GM13977 (cell line): ENCODE data around the gene PODXL2.

Experiments
- DNase-seq: peaks from one replicate; pipeline ENCODE4 v3.0.0; 2012; ENCODE audit warnings: low spot score
- in situ Hi-C: fragments of 300-500 bp; cut with MboI; formaldehyde crosslinking; loops from one replicate; pipeline ENCODE4 v1.12.0; 2022; ENCODE audit warnings: low sequenced_read_pairs, low pct_unique_long_range_greater_than_20kb, mixed read lengths, inconsistent platforms; ENCODE audit not compliant: unreplicated experiment
- TF ChIP-seq, protein P1 (sequence below): IDR thresholded peaks from 2 replicates; pipeline ENCODE4 v1.5.1; 2012; ENCODE audit warnings: mild to moderate bottlenecking, control low read depth; ENCODE audit not compliant: insufficient read depth; ENCODE audit errors: extremely low read depth, missing control alignments

Gene PODXL2

DNA sequence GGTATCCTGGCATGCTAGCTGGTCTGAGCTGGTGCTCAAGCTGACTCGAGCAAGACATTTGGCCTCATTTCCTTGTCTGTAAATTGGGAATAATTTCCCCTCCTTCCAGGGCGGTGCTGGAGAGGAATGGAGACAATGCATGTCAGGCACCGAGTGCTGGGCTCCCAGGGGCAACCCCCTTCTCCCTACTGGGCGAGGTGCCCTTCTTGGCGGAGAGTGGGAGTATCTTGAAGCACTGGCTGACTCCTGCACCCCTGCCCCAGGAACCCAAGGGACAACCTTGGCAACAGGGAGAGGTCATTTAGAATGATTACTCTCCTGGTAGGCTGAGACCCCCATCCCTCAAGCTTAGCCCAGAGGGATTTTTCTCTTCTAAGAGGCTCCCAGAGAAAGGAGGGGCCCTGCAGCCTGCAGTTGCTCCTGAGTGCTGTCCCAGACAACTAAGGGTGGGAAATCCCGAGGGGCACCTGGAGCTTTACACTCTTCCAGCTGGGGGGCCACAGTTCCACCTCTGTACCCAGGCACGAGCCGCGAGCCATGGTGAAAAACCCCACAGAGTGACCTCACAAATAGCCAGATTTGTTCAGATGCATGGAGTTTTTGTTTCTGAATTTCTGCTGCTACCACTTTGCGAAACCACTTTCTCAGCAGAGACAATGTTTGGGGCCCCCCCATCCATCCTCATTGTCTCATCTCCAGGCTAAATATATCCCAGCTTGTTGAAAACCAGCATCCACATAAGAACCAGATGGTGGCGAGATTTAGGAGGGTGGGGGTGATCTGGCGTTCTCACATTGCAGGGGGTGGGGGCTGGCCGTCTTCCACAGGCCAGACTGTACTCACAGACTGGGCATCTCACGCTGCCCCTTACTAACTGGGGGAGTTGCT is 88.6 kb downstream of the PODXL2 start:
- TF ChIP-seq, protein P1, sequence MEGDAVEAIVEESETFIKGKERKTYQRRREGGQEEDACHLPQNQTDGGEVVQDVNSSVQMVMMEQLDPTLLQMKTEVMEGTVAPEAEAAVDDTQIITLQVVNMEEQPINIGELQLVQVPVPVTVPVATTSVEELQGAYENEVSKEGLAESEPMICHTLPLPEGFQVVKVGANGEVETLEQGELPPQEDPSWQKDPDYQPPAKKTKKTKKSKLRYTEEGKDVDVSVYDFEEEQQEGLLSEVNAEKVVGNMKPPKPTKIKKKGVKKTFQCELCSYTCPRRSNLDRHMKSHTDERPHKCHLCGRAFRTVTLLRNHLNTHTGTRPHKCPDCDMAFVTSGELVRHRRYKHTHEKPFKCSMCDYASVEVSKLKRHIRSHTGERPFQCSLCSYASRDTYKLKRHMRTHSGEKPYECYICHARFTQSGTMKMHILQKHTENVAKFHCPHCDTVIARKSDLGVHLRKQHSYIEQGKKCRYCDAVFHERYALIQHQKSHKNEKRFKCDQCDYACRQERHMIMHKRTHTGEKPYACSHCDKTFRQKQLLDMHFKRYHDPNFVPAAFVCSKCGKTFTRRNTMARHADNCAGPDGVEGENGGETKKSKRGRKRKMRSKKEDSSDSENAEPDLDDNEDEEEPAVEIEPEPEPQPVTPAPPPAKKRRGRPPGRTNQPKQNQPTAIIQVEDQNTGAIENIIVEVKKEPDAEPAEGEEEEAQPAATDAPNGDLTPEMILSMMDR = no peak
- in situ Hi-C loops = no loop called here
- DNase-seq = no peak

DNA sequence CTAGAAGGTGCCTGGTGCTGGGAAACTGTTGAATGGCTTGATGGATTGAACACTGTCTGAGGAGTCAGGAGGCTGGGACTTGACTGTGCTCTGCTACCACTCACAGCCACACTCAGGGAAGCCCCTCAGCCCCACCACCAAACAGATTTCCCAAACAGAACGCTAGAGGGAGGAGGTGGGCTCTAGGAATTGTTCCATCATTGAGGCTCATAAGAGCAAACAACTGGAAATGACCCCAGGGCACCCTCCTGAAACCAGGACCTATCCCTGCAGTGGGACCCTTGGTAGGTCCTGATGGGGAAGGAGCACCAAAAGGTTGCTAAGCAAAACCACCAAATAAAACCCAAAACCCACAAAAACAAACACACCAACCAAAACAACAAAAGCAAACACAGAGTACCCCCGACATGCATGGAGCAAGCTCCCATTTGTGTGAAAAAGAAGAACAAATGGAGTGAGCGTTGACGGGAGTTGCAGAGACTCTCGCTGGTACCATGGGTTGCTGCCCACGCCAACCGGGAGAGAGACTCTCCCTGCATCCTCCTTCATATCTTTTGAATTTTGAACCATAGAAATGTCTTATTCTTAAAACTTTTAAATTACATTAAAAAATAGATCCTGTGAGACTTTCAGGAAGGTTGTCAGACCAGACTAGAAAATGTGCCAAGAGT is 89.4 kb downstream of the PODXL2 start:
- TF ChIP-seq, protein P1 = no peak
- in situ Hi-C loops = no loop called here
- DNase-seq = no peak

DNA sequence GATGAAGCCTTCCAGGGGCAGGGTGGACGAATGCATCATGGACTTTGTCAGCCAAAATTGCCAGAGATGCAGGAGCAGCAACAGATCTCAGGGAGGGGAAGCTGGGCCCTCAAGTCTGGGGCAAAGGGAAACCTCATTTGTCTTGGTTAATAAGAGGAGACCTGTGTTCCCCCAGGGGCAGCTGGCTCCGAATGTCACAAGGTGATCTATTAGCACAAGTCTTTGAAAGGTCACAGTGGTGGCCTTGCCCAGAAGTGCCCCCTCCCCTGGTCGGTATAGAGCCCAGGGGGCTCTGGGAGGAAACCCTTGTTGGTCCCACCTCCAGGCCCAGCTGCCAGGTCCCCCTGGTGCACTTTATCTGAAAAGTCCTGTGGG is 89.9 kb downstream of the PODXL2 start:
- in situ Hi-C loops = no loop called here
- DNase-seq = no peak
- TF ChIP-seq, protein P1 = no peak

DNA sequence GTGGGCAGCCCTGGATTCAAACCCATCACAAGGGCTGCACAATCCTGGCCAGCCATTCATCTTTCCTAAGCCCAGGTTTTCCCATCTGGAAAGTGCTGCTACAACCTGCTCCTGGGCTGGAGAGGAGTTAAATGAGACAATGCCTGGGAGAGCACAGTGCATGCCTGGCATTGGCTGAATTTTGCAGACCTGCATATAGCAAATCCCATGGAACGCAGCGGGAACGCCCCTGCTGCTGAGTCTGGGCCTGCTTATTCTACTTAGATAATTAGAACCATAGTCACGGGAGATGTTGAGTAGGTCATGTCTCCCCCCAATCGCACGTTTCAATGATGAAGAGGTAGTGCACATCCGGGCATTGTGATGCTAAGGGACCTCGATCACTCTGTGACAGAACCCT is 90.4 kb downstream of the PODXL2 start:
- in situ Hi-C loops = no loop called here
- TF ChIP-seq, protein P1 = no peak

DNA sequence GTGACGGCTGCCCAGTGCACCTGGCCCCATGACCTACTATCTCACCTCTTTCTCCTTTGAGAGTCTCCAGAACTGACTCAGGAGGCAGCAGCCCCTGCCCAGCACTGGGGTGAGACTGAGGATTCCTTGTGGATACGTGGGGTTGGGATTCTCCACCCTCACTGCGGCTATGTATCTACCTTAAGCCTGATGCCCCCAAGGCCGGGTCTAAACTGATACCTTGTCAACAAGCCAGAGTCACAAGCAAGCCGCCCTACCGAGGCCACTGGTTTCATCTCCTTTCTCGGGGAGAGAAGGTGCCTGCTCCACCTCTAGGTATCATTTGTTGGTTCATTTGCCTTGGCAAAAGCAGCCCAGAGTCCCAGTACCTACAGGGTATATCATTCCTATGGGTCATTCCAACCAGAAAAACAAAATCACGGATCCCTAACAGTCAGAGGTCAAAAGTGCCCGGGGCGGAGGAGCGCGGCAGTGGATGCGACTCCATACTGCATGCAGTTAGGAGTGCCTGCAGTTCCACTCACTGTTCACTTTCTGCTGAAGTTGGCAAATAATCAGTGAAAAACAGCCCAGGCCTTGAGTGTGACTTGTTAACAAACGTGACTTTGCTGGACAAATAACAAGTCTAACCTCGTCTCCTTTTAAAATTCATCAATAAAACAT is 91.3 kb downstream of the PODXL2 start:
- DNase-seq = no peak
- TF ChIP-seq, protein P1 = no peak
- in situ Hi-C loops = no loop called here

More for the DNA sequence above, 90.4 kb downstream of the PODXL2 start:
- DNase-seq = no peak
